SK-N-SH (cell line): ENCODE data around the gene BTN1A1. TPM values are rescaled to one million over a fixed set of nuclear protein-coding genes. Genes with fewer than 3 reads are reported as not detected.
A peak's percentile ranks its signal among the peaks of the same experiment; 100 is the strongest.

Source experiments
- CTCF ChIA-PET: fragments of 300-600, 350-600 bp; formaldehyde crosslinking; extraction: SDS; loops from one replicate; lab custom pipeline; 2021; lab: Yijun Ruan, JAX
- POLR2A ChIA-PET: fragments of 350-600 bp; sonication (Branson Sonifier 250); formaldehyde crosslinking; extraction: SDS; loops from one replicate; lab custom pipeline; 2020; ENCODE audit warnings: antibody characterized with exemption, inconsistent platforms; lab: Yijun Ruan, JAX
- DNase-seq: peaks from one replicate; pipeline ENCODE4 v3.0.0; 2012
- H2AFZ ChIP-seq: fragments of 200-600 bp; sonication (generic); 2 replicates; pipeline ENCODE4 v1.8.1; 2016; ENCODE audit warnings: antibody characterized with exemption, mild to moderate bottlenecking, low read depth
- H3F3A ChIP-seq: fragments of 200-600 bp; sonication (generic); replicated peaks from 2 replicates; pipeline ENCODE3; 2016; ENCODE audit warnings: antibody characterized with exemption, mild to moderate bottlenecking; ENCODE audit not compliant: insufficient read depth
- H3K27ac ChIP-seq, 2 experiments: fragments of 200-500 bp in 1 of 2; fragments of 200-600 bp in 1 of 2; sonication (Bioruptor generic) in 1 of 2; sonication (generic), shearing (Covaris generic) in 1 of 2; 2 replicates each; pipeline versions ENCODE4 v1.5.1 to v1.6.1; 2014 to 2016; ENCODE audit warnings: low read depth in 2 of 2, inconsistent platforms in 1 of 2, low read length in 1 of 2, mild to moderate bottlenecking in 1 of 2, mixed read lengths in 1 of 2
- H3K27me3 ChIP-seq: fragments of 200-600 bp; sonication (generic), shearing (Covaris generic); 2 replicates; pipeline ENCODE4 v1.6.1; 2016; ENCODE audit warnings: mixed run types; ENCODE audit not compliant: insufficient read depth
- H3K36me3 ChIP-seq, 2 experiments: fragments of 200-500 bp in 1 of 2; fragments of 200-600 bp in 1 of 2; sonication (Bioruptor generic) in 1 of 2; sonication (generic) in 1 of 2; replicated peaks in 1 of 2; 2 replicates each; pipeline versions ENCODE3 to v1.5.1; 2014 to 2016; ENCODE audit warnings: low read length in 1 of 2, mild to moderate bottlenecking in 1 of 2; ENCODE audit not compliant: insufficient read depth in 2 of 2, control insufficient read depth in 1 of 2
- H3K4me1 ChIP-seq, 2 experiments: fragments of 200-500 bp in 1 of 2; fragments of 200-600 bp in 1 of 2; sonication (Bioruptor generic) in 1 of 2; sonication (generic), shearing (Covaris generic) in 1 of 2; 2 replicates each; pipeline versions ENCODE4 v1.5.1 to v1.6.1; 2014 to 2016; ENCODE audit warnings: low read depth in 1 of 2, low read length in 1 of 2, mixed run types in 1 of 2; ENCODE audit not compliant: insufficient read depth in 2 of 2, control insufficient read depth in 1 of 2
- H3K4me2 ChIP-seq: fragments of 200-600 bp; sonication (generic), shearing (Covaris generic); 2 replicates; pipeline ENCODE4 v1.6.1; 2017; ENCODE audit warnings: mixed run types
- H3K4me3 ChIP-seq, 2 experiments: fragments of 200-500 bp in 1 of 2; fragments of 200-600 bp in 1 of 2; sonication (Bioruptor generic) in 1 of 2; sonication (generic), shearing (Covaris generic) in 1 of 2; 2 replicates each; pipeline versions ENCODE4 v1.5.1 to v1.8.1; 2014 to 2016; ENCODE audit warnings: low read depth in 2 of 2, inconsistent platforms in 1 of 2, low read length in 1 of 2, mild to moderate bottlenecking in 1 of 2, mixed read lengths in 1 of 2, moderate library complexity in 1 of 2
- H3K79me2 ChIP-seq: fragments of 200-600 bp; sonication (generic); 2 replicates; pipeline ENCODE4 v1.8.1; 2017; ENCODE audit warnings: mild to moderate bottlenecking; ENCODE audit not compliant: insufficient read depth
- H3K9ac ChIP-seq: fragments of 200-600 bp; sonication (generic); 2 replicates; pipeline ENCODE4 v1.6.1; 2017; ENCODE audit warnings: mixed run types
- H3K9me2 ChIP-seq: fragments of 200-600 bp; sonication (generic); 2 replicates; pipeline ENCODE4 v1.6.1; 2017; ENCODE audit warnings: mixed run types
- H3K9me3 ChIP-seq: fragments of 200-600 bp; sonication (generic); 2 replicates; pipeline ENCODE4 v1.6.1; 2017; ENCODE audit warnings: mixed run types, mild to moderate bottlenecking, moderate library complexity
- H4K20me1 ChIP-seq: fragments of 200-600 bp; sonication (generic); 2 replicates; pipeline ENCODE4 v1.6.1; 2017; ENCODE audit warnings: mild to moderate bottlenecking, mixed run types; ENCODE audit not compliant: insufficient read depth
- CHD2 ChIP-seq: fragments of 150-350 bp; IDR thresholded peaks from 2 replicates; pipeline ENCODE4 v1.6.1; 2018; ENCODE audit warnings: low read length; ENCODE audit not compliant: partially characterized antibody
- ELF1 ChIP-seq: IDR thresholded peaks from 2 replicates; pipeline ENCODE4 v1.4.0; 2012
- EZH2phosphoT487 ChIP-seq: fragments of 200-600 bp; sonication (generic); IDR thresholded peaks from 2 replicates; pipeline ENCODE4 v1.6.1; 2017; ENCODE audit warnings: low read depth, mixed run types, mild to moderate bottlenecking, antibody characterized with exemption, moderate library complexity, borderline replicate concordance
- GATA2 ChIP-seq: sonication (generic); formaldehyde crosslinking; IDR thresholded peaks from 2 replicates; pipeline ENCODE4 v1.5.0; 2020; ENCODE audit warnings: mild to moderate bottlenecking, missing genetic modification reagents
- MEF2A ChIP-seq: IDR thresholded peaks from 2 replicates; pipeline ENCODE4 v1.4.0; 2012; ENCODE audit warnings: low read depth, borderline replicate concordance
- MXI1 ChIP-seq: IDR thresholded peaks from 2 replicates; pipeline ENCODE4 v1.6.1; 2012; ENCODE audit warnings: mild to moderate bottlenecking, low read depth, low read length, improper control_type of control experiment
- NFIC ChIP-seq: IDR thresholded peaks from 2 replicates; pipeline ENCODE4 v1.4.0; 2012; ENCODE audit warnings: borderline replicate concordance
- NRF1 ChIP-seq: IDR thresholded peaks from 2 replicates; pipeline ENCODE4 v1.6.1; 2012; ENCODE audit warnings: low read depth, mild to moderate bottlenecking, low read length
- RCOR1 ChIP-seq: fragments of 150-350 bp; IDR thresholded peaks from 2 replicates; pipeline ENCODE4 v1.6.1; 2017; ENCODE audit warnings: antibody characterized with exemption, low read length
- RXRA ChIP-seq: IDR thresholded peaks from 2 replicates; pipeline ENCODE4 v1.4.0; 2012; ENCODE audit warnings: low read depth, mild to moderate bottlenecking, borderline replicate concordance
- SIN3A ChIP-seq: IDR thresholded peaks from 2 replicates; pipeline ENCODE4 v1.6.1; 2012; ENCODE audit warnings: low read depth, mild to moderate bottlenecking, low read length, moderate library complexity, borderline replicate concordance
- TAF1 ChIP-seq: IDR thresholded peaks from 2 replicates; pipeline ENCODE4 v1.6.1; 2012; ENCODE audit warnings: low read depth, mild to moderate bottlenecking, low read length, moderate library complexity, borderline replicate concordance
- YY1 ChIP-seq: IDR thresholded peaks from 2 replicates; pipeline ENCODE4 v1.4.0; 2012; ENCODE audit warnings: low read depth, mild to moderate bottlenecking
- WGBS: methylation state at CpG from one replicate; pipeline ENCODE4 v1.1.6; 2017; ENCODE audit warnings: low lambda C conversion rate; 5-methylcytosine and 5-hydroxymethylcytosine counted together
- polyA plus RNA-seq, 3 experiments: library from polyadenylated mRNA; depleted of rRNA; stranded (reverse); fragments of >200 nt; gene quantifications; 2 replicates each; pipeline ENCODE4 v1.2.3, GENCODE V29; 2012
- TF ChIP-seq, protein P1 (sequence below): IDR thresholded peaks from 2 replicates; pipeline ENCODE4 v1.4.0; 2012; ENCODE audit warnings: low read depth, borderline replicate concordance
- TF ChIP-seq, protein P2 (sequence below): IDR thresholded peaks from 2 replicates; pipeline ENCODE4; 2012
- TF ChIP-seq, protein P3 (sequence below): IDR thresholded peaks from 2 replicates; pipeline ENCODE4 v1.4.0; 2012; ENCODE audit warnings: low read depth

The BTN1A1 gene
- polyA plus RNA-seq, 1 of the 3 experiments (the other 2 are of a cell fraction), result not detected

DNA sequence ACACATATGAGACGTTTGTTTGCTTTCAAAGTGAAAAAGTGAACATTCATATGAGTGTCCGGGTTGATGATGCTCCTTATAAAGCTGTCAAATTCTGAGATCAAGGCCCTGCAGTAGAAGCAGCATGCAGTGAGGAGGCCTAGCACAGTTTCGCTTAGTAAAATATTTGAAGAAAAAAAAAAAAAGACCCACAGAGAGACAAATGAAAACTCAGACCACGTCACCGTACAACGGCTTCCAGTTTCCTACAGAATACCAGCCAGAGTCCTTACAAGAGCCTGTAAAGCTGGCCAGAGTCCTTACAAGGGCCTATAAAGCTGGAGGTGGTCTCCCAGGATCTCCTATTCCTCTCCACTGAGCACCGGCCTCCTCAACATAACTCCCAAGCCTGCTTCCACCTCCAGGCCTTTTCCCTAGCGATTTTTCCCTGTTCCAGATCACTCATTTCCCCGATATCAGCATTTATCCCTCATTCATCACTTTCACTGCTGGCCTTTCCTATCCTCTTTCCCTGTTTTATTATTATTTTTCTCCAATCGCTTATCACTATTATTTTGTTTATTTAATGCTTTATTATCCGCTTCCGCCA, 36.6 kb downstream of the BTN1A1 start:
- Histone ChIP-seq H3K4me3 (peak overlapping the region; percentile 60 to 97), H3K79me2 (peaks cover 34% of the 10 kb centered on the region), H3K9me2 (no peaks in the 10 kb centered on the region), H3F3A (peaks cover 47% of the 10 kb centered on the region), H3K9ac (peak overlapping the region; percentile 99), H3K36me3 (peaks cover 3 to 7% of the 10 kb centered on the region in 2 experiments), H3K4me1 (peaks cover 11 to 17% of the 10 kb centered on the region in 2 experiments), H4K20me1 (no peaks in the 10 kb centered on the region), H3K4me2 (peak overlapping the region; percentile 90), H3K27me3 (no peaks in the 10 kb centered on the region), H2AFZ (peak overlapping the region; percentile 98), H3K27ac (peak overlapping the region; percentile 90 to 96)
- DNase-seq, result peak; percentile 41
- ChIA-PET CTCF (interaction anchor here (0.7 to 4.9 kb wide), 6 partner anchors 12 to 195 kb away, joined by 3 to 21 read pairs (median 8); no protein-coding TSS in a partner anchor), POLR2A (interaction anchor here (0.6 to 2.9 kb wide), 4 partner anchors 14 to 1357 kb away, joined by 3 to 16 read pairs (median 4); a partner anchor contains a TSS)
- WGBS, result 25% methylated on average over 12 of the region's 12 CpGs
- TF ChIP-seq TAF1 (0 out of 2 replicates have a peak, but pooled peaks have one; percentile 14), ELF1 (no peak), MXI1 (no peak), CHD2 (no peak), YY1 (no peak), NRF1 (no peak), SIN3A (no peak), NFIC (no peak), MEF2A (no peak), EZH2phosphoT487 (no peak), GATA2 (CRISPR knock-in tag) (no peak), RXRA (no peak), RCOR1 (no peak)
- TF ChIP-seq, protein P1, sequence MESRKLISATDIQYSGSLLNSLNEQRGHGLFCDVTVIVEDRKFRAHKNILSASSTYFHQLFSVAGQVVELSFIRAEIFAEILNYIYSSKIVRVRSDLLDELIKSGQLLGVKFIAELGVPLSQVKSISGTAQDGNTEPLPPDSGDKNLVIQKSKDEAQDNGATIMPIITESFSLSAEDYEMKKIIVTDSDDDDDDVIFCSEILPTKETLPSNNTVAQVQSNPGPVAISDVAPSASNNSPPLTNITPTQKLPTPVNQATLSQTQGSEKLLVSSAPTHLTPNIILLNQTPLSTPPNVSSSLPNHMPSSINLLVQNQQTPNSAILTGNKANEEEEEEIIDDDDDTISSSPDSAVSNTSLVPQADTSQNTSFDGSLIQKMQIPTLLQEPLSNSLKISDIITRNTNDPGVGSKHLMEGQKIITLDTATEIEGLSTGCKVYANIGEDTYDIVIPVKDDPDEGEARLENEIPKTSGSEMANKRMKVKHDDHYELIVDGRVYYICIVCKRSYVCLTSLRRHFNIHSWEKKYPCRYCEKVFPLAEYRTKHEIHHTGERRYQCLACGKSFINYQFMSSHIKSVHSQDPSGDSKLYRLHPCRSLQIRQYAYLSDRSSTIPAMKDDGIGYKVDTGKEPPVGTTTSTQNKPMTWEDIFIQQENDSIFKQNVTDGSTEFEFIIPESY, result no peak
- TF ChIP-seq, protein P2, sequence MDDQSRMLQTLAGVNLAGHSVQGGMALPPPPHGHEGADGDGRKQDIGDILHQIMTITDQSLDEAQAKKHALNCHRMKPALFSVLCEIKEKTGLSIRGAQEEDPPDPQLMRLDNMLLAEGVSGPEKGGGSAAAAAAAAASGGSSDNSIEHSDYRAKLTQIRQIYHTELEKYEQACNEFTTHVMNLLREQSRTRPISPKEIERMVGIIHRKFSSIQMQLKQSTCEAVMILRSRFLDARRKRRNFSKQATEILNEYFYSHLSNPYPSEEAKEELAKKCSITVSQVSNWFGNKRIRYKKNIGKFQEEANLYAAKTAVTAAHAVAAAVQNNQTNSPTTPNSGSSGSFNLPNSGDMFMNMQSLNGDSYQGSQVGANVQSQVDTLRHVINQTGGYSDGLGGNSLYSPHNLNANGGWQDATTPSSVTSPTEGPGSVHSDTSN, result no peak
- TF ChIP-seq, protein P3, sequence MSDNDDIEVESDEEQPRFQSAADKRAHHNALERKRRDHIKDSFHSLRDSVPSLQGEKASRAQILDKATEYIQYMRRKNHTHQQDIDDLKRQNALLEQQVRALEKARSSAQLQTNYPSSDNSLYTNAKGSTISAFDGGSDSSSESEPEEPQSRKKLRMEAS, result peak; percentile 51
- TF ChIP-seq, all 33 proteins: peak for 2
- no peaks in the 10 kb centered on the region for H3K9me3 ChIP-seq
